Gastrocnemius medialis (tissue), 4 donors: ENCODE measurements around the gene DAAM1. TPM values are rescaled to one million over a fixed set of nuclear protein-coding genes. Genes with fewer than 3 reads are reported as not detected.

ENCODE experiments used
- ATAC-seq, 2 donors: fragments of 150-250 bp; one replicate each; pipeline ENCODE4 v1.9.1; 2016
- DNase-seq, 2 donors: peaks; one replicate each; pipeline ENCODE4 v3.0.0-alpha.2; 2019
- H3K27ac ChIP-seq, 4 donors: fragments of 200-600 bp; sonication (generic); 1 replicate in 1 of 4; 2 replicates in 3 of 4; pipeline ENCODE4 v1.5.1; 2016 to 2018; ENCODE audit warnings: mild to moderate bottlenecking in 2 of 4, moderate library complexity in 1 of 4
- H3K27me3 ChIP-seq, 3 donors: fragments of 200-600 bp; sonication (generic) in 2 of 3; 1 replicate in 1 of 3; 2 replicates in 2 of 3; pipeline versions ENCODE4 v1.5.1 to v1.6.0; 2016 to 2019; ENCODE audit warnings: mild to moderate bottlenecking in 1 of 3, moderate library complexity in 1 of 3
- H3K36me3 ChIP-seq, 2 donors: fragments of 200-600 bp; sonication (generic) in 1 of 2; one replicate each; pipeline ENCODE4 v1.5.1; 2017 to 2018
- H3K4me1 ChIP-seq, 2 donors: fragments of 200-600 bp; sonication (generic) in 1 of 2; one replicate each; pipeline ENCODE4 v1.5.1; 2016 to 2017; ENCODE audit warnings: mild to moderate bottlenecking in 2 of 2
- H3K4me3 ChIP-seq, 4 donors: fragments of 200-600 bp; sonication (generic) in 3 of 4; 1 replicate in 1 of 4; 2 replicates in 3 of 4; pipeline ENCODE4 v1.5.1; 2016 to 2019; ENCODE audit warnings: mild to moderate bottlenecking in 2 of 4
- H3K9me3 ChIP-seq, 3 donors: fragments of 200-600 bp; sonication (generic) in 2 of 3; 1 replicate in 1 of 3; 2 replicates in 2 of 3; pipeline ENCODE4 v1.5.1; 2016 to 2019
- CTCF ChIP-seq, 5 experiments: fragments of 450-650 bp in 3 of 5; fragments of 200-600 bp in 2 of 5; sonication (generic) in 2 of 5; IDR thresholded peaks in 4 of 5; conservative IDR thresholded peaks in 1 of 5; 1 replicate in 4 of 5; 2 replicates in 1 of 5; pipeline ENCODE4 v1.5.1; 2016 to 2019; ENCODE audit warnings: antibody characterized with exemption in 5 of 5, mild to moderate bottlenecking in 3 of 5, moderate library complexity in 3 of 5
- POLR2A ChIP-seq, 2 donors: fragments of 450-650 bp; IDR thresholded peaks; one replicate each; pipeline ENCODE4 v1.6.1; 2017; ENCODE audit warnings: antibody characterized with exemption in 2 of 2, mild to moderate bottlenecking in 2 of 2, moderate library complexity in 2 of 2
- in situ Hi-C, 4 donors: fragments of 200-750 bp; cut with MboI; loops; one replicate each; pipeline versions ENCODE4 v1.15.0 to v1.8.0; 2017; ENCODE audit warnings: low sequenced_read_pairs in 4 of 4
- intact Hi-C: fragments of 100-400 bp; cut with DNase I; formaldehyde crosslinking; loops from one replicate; pipeline ENCODE4 v1.15.1; 2023; ENCODE audit warnings: low total_unique reads
- total RNA-seq, 4 donors: library from RNA; depleted of rRNA; stranded (reverse); fragments of >200 nt; gene quantifications; one replicate each; pipeline versions ENCODE4 v1.1.0 to v1.2.3, GENCODE V29; 2016

Gene DAAM1
- total RNA-seq, 4 donors from 2014 or later, result 4.4 to 13.9 (median 6.4) TPM

- in situ Hi-C loops (no loop called here), intact Hi-C loops (no loop called here)
- DNase-seq, result no peak
- no peak for TF ChIP-seq CTCF (IDR thresholded peaks at IDR 0.05 in 4 of 5, conservative IDR thresholded peaks at IDR 0.05 in 1 of 5)
- TF ChIP-seq POLR2A (IDR thresholded peaks at IDR 0.05), result no peak
- Histone ChIP-seq H3K9me3 (no peaks in the 10 kb centered on the region), H3K27ac (no peak overlapping the region), H3K4me3 (no peak overlapping the region), H3K36me3 (no peaks in the 10 kb centered on the region), H3K27me3 (no peaks in the 10 kb centered on the region), H3K4me1 (no peaks in the 10 kb centered on the region)
- no peak for ATAC-seq
Observed at GRCh38 chr14:59268858-59269257, 80.4 kb downstream of the DAAM1 start.

- ATAC-seq (no peak), DNase-seq (no peak)
- TF ChIP-seq POLR2A (IDR thresholded peaks at IDR 0.05), result no peak
- no peak for TF ChIP-seq CTCF (IDR thresholded peaks at IDR 0.05 in 4 of 5, conservative IDR thresholded peaks at IDR 0.05 in 1 of 5)
- no peaks in the 10 kb centered on the region for H3K27me3 ChIP-seq
- no peak overlapping the region for H3K4me3 ChIP-seq
- peaks cover 0 to 1% of the 10 kb centered on the region in 2 donors for H3K4me1 ChIP-seq
- in situ Hi-C loops, result no loop called here
- H3K9me3 ChIP-seq, result no peaks in the 10 kb centered on the region
- H3K36me3 ChIP-seq, result no peaks in the 10 kb centered on the region
- H3K27ac ChIP-seq, result no peak overlapping the region
- intact Hi-C loops, result no loop called here
Observed at GRCh38 chr14:59269466-59269865, 81.0 kb downstream of the DAAM1 start.

GRCh38 chr14:59271256-59271655 is 82.8 kb downstream of the DAAM1 start:
- Histone ChIP-seq H3K4me1 (peaks cover 0 to 8% of the 10 kb centered on the region in 2 donors), H3K27ac (no peak overlapping the region), H3K27me3 (no peaks in the 10 kb centered on the region), H3K9me3 (no peaks in the 10 kb centered on the region), H3K4me3 (no peak overlapping the region), H3K36me3 (no peaks in the 10 kb centered on the region)
- TF ChIP-seq CTCF (IDR thresholded peaks at IDR 0.05 in 4 of 5, conservative IDR thresholded peaks at IDR 0.05 in 1 of 5) (no peak), POLR2A (IDR thresholded peaks at IDR 0.05) (no peak)
- intact Hi-C loops, result no loop called here
- DNase-seq (no peak), ATAC-seq (no peak)
- in situ Hi-C loops, result no loop called here

GRCh38 chr14:59271734-59272133 is 83.3 kb downstream of the DAAM1 start:
- H3K36me3 ChIP-seq, result no peaks in the 10 kb centered on the region
- H3K27ac ChIP-seq, result no peak overlapping the region
- in situ Hi-C loops (no loop called here), intact Hi-C loops (no loop called here)
- no peak for ATAC-seq
- no peak for DNase-seq
- H3K27me3 ChIP-seq, result no peaks in the 10 kb centered on the region
- TF ChIP-seq POLR2A (IDR thresholded peaks at IDR 0.05), result no peak
- no peak for TF ChIP-seq CTCF (IDR thresholded peaks at IDR 0.05 in 4 of 5, conservative IDR thresholded peaks at IDR 0.05 in 1 of 5)
- H3K4me1 ChIP-seq, result peaks cover 0 to 8% of the 10 kb centered on the region in 2 donors
- no peak overlapping the region for H3K4me3 ChIP-seq
- no peaks in the 10 kb centered on the region for H3K9me3 ChIP-seq

GRCh38 chr14:59272633-59273032 is 84.2 kb downstream of the DAAM1 start:
- Histone ChIP-seq H3K36me3 (no peaks in the 10 kb centered on the region), H3K27ac (no peak overlapping the region), H3K4me3 (no peak overlapping the region), H3K4me1 (peaks cover 0 to 8% of the 10 kb centered on the region in 2 donors), H3K9me3 (no peaks in the 10 kb centered on the region), H3K27me3 (no peaks in the 10 kb centered on the region)
- no peak for TF ChIP-seq POLR2A (IDR thresholded peaks at IDR 0.05)
- TF ChIP-seq CTCF (IDR thresholded peaks at IDR 0.05 in 4 of 5, conservative IDR thresholded peaks at IDR 0.05 in 1 of 5), result no peak
- DNase-seq (no peak), ATAC-seq (no peak)
- in situ Hi-C loops, result no loop called here
- intact Hi-C loops, result no loop called here
